ENCODE measurements around the gene TMEM131L. TPM values are rescaled to one million over a fixed set of nuclear protein-coding genes. Genes with fewer than 3 reads are reported as not detected.

Gene TMEM131L
- polyA plus RNA-seq, 1 donor (not counting 4 experiments of a cell fraction or from before 2014, with no cell fraction given): 10.3 TPM

GRCh38 chr4:153661215-153661822 is 195.2 kb downstream of the TMEM131L start:
- H3K36me3 ChIP-seq (ENCODE audit: control insufficient read depth in 2 of 2, extremely low read depth in 1 of 2, insufficient read depth in 2 of 2, low read length in 2 of 2): no peaks in the 10 kb centered on the region
- H3K9me1 ChIP-seq (ENCODE audit: control insufficient read depth, extremely low read depth, insufficient read depth, low read length): no peaks in the 10 kb centered on the region
- H3K4me1 ChIP-seq (ENCODE audit: control insufficient read depth, extremely low read depth, insufficient read depth, low read length): no peaks in the 10 kb centered on the region
- dilution Hi-C loops (cut with MboI; ENCODE audit: extremely low pct_ligation_motif_present, low sequenced_read_pairs): no loop called here
- FAIRE-seq (no peak), DNase-seq (ENCODE audit: low read depth, low spot score) (no peak)
- H3K9me3 ChIP-seq (ENCODE audit: control insufficient read depth, low read depth, low read length): no peaks in the 10 kb centered on the region
- H3K27ac ChIP-seq (ENCODE audit: control insufficient read depth, insufficient read depth, low read length): no peak overlapping the region
- no peaks in the 10 kb centered on the region for H3K79me2 ChIP-seq (ENCODE audit: control insufficient read depth, insufficient read depth, low read length)
- H2AFZ ChIP-seq (ENCODE audit: control insufficient read depth, low read length): no peak overlapping the region
- no peak overlapping the region for H3K9ac ChIP-seq (ENCODE audit: control insufficient read depth, extremely low read depth, insufficient read depth, low read length)
- no peaks in the 10 kb centered on the region for H4K20me1 ChIP-seq (ENCODE audit: control insufficient read depth, extremely low read depth, insufficient read depth, low read length)
- TF ChIP-seq CTCF (optimal IDR thresholded peaks at IDR 0.05 in 1 of 3, IDR thresholded peaks at IDR 0.05 in 1 of 3, conservative IDR thresholded peaks at IDR 0.05 in 1 of 3; ENCODE audit: extremely low read depth in 1 of 3, insufficient read depth in 2 of 3, low read length in 3 of 3) (no peak), EZH2 (IDR thresholded peaks at IDR 0.05; ENCODE audit: low read length) (no peak)
- H3K4me2 ChIP-seq (ENCODE audit: control insufficient read depth, extremely low read depth, insufficient read depth, low read depth, low read length): no peak overlapping the region
- H3K4me3 ChIP-seq (ENCODE audit: control insufficient read depth in 2 of 3, extremely low read depth in 1 of 3, insufficient read depth in 2 of 3, low read depth in 1 of 3, low read length in 3 of 3): no peak overlapping the region
- H3K27me3 ChIP-seq (ENCODE audit: control insufficient read depth, extremely low read depth, insufficient read depth, low read length): no peaks in the 10 kb centered on the region

GRCh38 chr4:153661908-153662307 is 195.7 kb downstream of the TMEM131L start:
- Histone ChIP-seq H3K4me3 (ENCODE audit: control insufficient read depth in 2 of 3, extremely low read depth in 1 of 3, insufficient read depth in 2 of 3, low read depth in 1 of 3, low read length in 3 of 3) (no peak overlapping the region), H3K4me1 (ENCODE audit: control insufficient read depth, extremely low read depth, insufficient read depth, low read length) (no peaks in the 10 kb centered on the region), H3K9me1 (ENCODE audit: control insufficient read depth, extremely low read depth, insufficient read depth, low read length) (no peaks in the 10 kb centered on the region), H2AFZ (ENCODE audit: control insufficient read depth, low read length) (no peak overlapping the region), H3K27me3 (ENCODE audit: control insufficient read depth, extremely low read depth, insufficient read depth, low read length) (no peaks in the 10 kb centered on the region), H3K9ac (ENCODE audit: control insufficient read depth, extremely low read depth, insufficient read depth, low read length) (no peak overlapping the region), H3K79me2 (ENCODE audit: control insufficient read depth, insufficient read depth, low read length) (no peaks in the 10 kb centered on the region), H3K36me3 (ENCODE audit: control insufficient read depth in 2 of 2, extremely low read depth in 1 of 2, insufficient read depth in 2 of 2, low read length in 2 of 2) (no peaks in the 10 kb centered on the region), H3K27ac (ENCODE audit: control insufficient read depth, insufficient read depth, low read length) (no peak overlapping the region), H3K4me2 (ENCODE audit: control insufficient read depth, extremely low read depth, insufficient read depth, low read depth, low read length) (no peak overlapping the region), H3K9me3 (ENCODE audit: control insufficient read depth, low read depth, low read length) (no peaks in the 10 kb centered on the region), H4K20me1 (ENCODE audit: control insufficient read depth, extremely low read depth, insufficient read depth, low read length) (no peaks in the 10 kb centered on the region)
- no peak for TF ChIP-seq EZH2 (IDR thresholded peaks at IDR 0.05; ENCODE audit: low read length)
- TF ChIP-seq CTCF (optimal IDR thresholded peaks at IDR 0.05 in 1 of 3, IDR thresholded peaks at IDR 0.05 in 1 of 3, conservative IDR thresholded peaks at IDR 0.05 in 1 of 3; ENCODE audit: extremely low read depth in 1 of 3, insufficient read depth in 2 of 3, low read length in 3 of 3): no peak
- FAIRE-seq (no peak), DNase-seq (ENCODE audit: low read depth, low spot score) (no peak)
- dilution Hi-C loops (cut with MboI; ENCODE audit: extremely low pct_ligation_motif_present, low sequenced_read_pairs): no loop called here

Measured in keratinocyte (primary cell).